GM18502 (cell line): Measurements from ENCODE around the gene MYO1E.
"Not testable (repeated sequence)": the region's sequence is repeated elsewhere in the genome, so short reads cannot be mapped to it uniquely, and the experiment has no call there.

Source experiments
- ATAC-seq: cut with Tn5 transposase; IDR thresholded peaks from one replicate; pipeline ENCODE4 v1.9.1; 2021; ENCODE audit warnings: mild to moderate bottlenecking; ENCODE audit not compliant: unreplicated experiment, poor library complexity

MYO1E gene

DNA sequence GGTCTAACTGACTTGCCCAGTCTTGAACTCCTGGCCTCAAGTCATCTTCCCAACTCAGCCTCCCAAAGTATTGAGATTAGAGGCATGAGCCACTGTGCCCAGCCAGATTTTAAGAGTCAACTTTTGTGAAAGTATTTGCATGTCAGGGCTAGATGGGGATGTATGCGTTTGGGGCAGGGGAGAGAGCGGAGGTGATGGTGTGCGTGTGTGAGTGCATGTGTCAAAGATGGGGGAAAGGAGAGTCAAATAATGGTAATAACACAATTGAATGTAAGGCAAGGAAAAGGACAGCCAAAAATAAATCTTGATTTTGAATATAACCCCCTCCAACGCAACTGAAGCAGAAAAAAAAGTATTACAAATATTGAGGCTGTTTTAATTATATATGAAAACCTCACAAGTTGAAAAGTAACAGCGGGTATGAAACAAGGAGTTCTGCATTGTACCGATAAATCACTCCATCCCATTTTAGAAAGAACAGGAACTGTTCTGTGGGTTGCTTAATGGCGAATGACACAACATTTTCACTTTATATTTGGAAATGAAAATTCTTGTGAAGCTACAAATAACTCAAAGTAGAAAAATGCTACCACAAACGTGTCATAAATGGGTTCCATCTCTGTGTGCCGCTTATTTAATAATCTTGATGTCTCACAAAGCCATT is 195.9 kb downstream of the MYO1E start:
- ATAC-seq = no peak

DNA sequence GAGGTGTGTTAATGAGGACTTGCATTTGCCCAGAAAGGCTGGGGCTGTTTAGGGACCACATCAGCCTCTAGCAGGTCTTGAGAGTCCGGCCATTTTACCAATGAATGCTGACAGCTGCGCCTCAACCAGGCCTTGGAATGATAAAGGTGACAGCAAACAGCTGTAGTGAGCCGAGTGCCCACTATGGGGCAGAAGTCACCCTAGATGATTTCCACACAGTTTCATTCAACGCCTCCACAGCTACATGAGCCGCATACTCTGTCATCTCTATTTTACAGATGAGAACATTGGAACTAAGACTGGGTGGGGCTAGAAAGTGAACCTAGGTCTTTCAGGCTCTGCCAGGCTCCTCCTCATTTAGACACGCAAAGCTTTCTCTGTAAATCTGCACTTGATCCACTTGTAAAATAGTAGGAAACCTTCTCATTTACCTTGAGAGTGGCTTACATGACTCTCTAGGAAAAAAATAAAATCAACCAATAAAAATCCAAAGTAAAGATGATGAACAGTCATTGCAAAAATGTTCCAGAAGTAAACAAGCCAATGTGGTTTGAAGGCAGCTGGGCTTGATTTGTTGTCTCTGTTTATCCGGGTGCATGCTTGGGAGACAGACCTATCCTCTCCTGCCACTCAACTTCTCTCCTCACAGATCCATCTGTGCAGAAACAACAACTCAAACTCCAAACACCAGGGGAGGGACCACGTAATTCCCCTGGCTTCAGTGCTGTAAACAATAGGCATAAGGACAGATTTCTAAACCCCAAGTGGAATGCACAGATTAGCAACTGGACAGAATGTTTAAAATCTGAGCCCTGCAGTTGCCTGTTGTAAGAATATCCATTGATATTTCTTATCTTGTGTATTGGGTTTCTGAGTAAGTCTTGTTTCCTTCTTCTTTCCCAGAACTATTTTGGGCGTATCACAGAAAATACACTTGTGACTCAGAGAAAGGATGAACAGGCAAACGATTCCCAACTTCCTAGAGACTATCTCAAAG is 197.5 kb downstream of the MYO1E start:
- ATAC-seq = no peak

DNA sequence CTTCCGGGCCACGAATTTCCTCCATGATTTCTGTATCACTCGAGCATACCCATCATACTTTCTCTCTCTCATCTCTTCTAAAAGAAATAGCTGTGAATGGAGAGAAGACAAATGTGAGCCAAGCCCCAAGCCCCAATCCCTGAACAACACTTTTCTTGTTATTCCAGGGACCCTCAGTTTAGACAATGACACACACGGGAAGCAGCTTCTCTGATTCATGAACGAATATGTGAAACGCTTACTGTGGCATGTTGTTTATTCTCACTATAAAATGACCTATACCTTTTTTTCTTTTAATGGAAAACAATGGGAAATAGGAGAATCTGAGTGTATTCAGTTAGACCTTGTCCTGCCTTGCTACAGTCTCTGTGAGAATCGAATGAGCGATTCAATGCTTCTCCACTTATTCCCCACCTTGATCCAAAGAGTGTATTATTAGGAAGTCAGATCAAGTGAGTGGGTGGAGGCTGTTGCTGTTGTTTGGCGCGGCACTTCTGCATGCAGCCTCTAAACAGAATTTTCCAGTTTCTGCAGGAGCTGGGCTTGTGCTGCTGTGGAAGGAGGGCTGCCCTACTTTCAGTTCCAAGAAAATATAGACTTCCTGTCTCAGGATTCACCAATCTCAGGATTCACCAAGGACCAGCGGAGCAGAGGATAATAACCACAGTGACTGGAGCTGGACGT is 198.4 kb downstream of the MYO1E start:
- no peak for ATAC-seq

DNA sequence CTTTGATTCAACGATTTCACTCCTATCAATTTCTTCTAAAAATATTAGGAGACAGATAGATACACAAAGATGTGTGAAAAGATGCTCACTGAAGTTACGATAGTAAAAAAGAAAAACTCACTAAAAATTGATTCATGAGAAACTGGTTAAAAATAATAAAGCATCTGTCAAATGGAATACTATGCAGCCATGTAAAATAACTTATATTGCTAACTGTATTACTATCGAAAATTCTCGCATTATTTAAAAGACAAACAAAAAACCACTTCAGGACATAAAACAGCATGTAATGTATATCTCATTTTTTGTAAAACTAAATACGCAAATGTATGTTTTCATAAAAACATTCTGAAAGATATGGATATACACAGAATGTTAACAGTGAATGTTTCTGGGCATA is 199.5 kb downstream of the MYO1E start:
- ATAC-seq = no peak

DNA sequence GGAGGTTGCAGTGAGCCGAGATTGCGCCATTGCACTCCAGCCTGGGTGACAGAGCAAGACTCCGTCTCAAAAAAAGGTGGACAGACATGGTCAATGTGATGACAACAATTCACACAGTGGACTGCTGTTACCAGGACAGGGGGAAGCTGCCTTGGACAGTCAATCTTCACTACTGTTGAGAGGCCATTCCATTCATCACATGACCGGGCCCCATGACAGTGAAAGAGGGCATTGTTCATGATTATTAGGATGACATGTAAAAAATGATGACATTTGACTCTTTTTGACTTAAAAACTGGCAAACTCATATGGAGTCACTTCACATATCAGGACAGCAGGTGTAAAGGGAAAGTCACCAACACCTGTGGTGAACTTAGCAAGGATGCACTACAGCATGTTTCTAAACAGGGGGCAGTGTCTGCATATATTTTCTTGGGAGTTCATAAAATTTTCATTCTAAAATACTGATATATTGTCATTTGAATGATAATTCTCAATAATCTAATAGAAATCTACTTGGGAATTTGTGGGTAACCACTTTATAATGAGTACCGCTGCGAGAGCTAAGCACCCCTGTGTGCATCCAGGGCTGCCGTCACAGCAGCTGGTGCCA is 200.3 kb downstream of the MYO1E start:
- no peak for ATAC-seq

DNA sequence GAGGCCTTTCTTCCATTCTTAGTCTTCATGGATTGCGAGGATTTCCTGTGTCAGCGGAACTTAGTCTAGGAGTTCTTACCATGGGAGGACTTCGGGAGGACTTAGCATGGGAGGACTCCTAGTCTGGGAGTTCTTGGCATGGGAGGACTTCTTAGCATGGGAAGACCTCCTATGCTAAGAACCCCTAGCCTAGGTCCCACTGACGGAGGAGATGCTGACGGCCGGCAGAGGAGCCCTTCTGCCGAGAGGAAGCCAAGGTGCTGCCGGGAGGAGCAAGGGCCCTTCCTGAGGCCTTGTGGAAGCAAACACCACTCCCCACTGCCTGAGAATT is 201.6 kb downstream of the MYO1E start:
- ATAC-seq = no peak

DNA sequence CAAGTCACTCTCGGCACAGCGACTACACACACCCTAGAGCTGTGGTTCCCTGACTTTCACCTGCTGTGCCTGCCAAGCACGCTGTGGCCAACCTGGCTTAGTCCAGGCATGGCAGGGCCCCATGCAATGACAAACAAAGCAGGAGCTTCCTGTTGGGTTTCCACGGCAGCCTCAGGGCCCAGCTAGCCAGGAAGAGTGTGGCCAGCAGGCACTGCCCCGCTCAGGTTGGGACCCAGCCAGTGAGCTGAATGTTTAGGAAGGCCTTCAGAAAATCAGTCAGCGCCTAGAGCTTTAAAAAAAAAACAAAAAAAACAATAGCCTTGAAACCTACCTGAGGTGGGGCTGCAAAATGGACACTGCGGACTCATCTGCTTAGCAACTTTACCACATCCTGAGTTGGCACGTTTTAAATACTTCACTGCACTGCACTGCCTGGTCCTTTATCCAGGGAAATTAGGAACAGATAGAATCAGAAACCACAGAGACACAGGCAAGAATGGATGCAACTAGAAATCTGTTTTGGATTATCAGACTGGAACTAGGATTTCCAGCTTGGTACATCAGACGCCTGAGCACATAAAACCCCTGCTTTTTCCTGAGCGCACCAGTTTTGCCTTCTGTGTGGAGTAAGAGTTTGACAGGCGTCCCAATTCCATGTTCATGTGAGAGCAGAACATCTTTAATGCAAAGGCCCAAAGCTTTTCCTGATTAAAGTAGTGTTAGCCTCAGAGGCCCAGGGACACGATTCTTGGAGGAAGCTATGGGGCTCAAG is 202.2 kb downstream of the MYO1E start:
- no peak for ATAC-seq

DNA sequence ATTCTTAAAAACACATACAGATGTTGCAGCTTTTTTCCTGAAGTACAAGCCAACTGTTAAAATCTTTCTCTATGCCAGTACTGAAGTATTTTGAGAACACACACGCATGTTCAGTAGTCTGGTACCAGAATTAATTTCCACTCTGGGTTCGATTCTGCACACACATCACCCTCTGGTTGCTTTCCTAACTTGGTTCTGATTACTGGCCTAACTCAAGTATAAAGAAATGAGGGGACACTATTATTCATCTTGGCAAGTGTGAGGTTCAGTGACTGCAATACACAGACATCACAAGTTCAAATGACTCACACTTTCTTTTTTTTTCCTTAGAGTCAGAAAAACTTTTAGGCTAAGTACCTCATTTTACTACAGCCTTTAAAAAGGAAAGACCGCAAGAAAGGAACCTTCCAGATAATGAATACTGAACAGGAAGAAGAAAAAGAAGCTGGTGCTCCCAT is 203.4 kb downstream of the MYO1E start:
- ATAC-seq = no peak

DNA sequence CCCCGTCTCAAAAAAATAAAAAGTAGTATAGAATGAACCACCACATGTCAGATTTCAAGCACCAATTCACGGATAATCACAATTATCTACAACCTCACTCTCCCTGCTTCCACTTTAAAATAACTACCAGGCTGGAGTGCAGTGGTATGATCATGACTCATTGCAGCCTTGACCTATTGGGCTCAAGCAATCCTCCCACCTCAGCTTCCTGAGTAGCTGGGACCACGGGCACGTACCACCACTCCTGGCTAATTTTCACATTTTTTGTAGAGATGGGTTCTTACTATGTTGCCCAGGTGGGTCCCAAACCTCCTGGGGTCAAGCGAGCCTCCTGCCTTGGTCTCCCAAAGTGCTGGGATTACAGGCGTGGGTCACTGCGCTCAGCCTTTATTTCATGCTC is 204.1 kb downstream of the MYO1E start:
- ATAC-seq = no peak

DNA sequence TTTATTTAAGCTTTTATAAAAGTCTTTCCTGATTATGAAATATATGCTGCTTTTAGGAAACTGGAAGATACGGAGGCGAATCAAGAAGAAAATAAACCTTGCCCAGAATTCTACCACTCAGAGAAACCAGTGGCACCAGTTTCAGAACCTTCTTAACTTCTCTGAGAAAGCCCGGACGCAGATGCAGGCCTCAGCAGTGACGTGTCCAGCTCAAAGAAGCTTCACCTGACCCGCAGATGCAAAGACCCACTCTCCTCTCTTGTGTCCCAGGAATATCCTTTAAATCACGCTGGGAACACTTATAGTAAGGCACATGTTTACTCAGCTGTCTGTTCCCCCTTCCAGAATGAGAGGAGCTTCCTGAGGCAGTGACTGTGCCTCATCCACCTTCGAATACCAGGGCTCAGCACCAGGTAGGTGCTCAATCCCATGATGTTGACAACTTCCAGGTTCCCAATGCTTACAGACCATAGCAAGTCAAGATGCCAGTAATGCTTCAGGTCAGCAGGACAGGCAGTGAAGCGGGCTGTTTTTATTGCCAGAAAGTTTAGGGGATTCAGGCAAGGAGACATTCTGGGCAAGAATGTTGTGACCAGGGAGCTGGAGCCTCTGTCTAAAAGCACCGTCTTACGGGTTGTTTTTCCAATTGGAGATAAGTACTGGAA is 205.9 kb downstream of the MYO1E start:
- ATAC-seq = no peak

DNA sequence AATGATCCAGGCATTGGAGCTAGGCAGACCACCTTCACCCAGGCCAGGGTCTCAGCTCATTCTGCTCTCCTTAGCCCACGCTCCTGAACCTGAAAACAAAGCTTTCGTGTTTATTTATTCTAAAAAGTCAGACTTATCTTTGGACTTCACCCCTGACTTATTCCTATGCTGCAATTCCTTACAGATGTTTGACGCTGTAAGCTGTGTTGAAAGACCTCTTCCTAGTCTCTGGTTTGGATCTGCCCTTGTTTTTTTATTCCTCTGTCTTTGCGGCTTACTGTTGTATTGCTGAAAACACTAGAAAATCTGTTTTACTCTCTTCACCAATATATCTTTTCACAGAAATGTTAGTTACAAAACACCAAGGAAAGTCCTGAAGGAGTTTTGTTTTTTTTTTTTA is 206.5 kb downstream of the MYO1E start:
- ATAC-seq = no peak

DNA sequence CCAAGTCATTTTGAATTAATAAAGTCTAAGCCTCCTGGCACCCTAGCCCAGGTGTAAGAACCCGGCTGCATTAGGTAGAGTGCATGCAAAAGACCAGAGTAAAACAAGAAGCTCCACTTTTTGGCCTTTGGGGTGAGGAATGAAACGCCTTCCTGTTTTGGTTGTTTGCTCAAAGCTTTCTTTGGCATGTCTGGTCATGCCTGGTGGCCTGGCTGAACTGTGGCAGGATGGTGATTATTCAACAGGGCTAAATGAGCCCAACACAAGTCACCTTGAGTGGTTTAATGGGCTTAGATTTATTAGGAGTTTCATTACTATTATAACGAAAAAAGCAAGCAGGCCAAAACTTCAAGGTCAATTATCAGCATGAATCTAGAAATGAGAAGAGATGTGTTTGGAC is 206.9 kb downstream of the MYO1E start:
- ATAC-seq = no peak

DNA sequence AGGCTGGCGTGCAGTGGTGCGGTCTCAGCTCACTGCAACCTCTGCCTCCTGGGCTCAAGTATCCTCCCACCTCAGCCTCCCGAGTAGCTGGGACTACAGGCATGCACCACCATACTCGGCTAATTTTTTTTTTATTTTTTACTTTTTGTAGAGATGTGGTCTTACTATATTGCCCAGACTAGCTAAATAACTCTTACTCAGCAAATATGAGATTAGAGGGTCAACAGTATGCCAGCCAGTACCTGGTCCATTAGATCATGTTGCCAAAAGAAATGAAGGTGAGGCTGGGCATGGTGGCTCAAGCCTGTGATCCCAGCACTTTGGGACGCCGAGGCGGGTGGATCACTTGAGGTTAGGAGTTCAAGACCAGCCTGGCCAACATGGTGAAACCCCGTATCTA is 210.6 kb downstream of the MYO1E start:
- not testable (repeated sequence) for ATAC-seq

DNA sequence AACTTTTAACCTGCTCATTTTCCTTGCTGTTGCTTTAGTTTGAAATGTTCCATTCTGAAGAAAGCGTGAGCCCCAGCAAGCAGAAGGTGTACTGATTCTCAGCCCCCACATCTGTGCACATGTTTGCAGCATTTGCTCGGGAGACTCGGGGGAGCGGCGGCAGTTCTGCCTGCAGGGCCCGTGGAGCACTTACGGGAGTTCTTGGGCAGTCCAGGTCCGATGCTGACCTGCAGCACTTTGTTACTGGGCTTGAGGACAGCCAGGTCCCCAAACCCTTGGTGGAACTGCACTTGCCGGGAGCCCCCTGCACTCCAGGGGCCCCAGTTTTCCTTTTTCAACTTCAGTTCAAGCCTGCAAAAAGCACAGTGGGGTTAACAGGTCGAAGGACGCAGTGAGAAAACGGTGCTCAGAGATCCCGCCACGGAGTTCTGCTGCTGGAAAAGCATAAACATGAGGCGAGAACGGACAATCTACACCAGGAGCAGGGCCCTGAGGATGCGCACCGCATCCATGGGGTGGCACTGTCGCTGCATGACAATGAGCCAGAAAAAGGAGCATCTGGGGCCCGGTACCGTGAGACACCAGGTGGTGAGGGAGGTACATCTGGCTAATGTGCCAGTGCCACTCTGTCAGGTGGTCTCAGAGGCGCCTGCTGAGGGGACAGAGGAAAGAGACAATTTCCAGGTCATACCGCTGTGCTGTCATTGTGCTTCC is 211.6 kb downstream of the MYO1E start:
- no peak for ATAC-seq

DNA sequence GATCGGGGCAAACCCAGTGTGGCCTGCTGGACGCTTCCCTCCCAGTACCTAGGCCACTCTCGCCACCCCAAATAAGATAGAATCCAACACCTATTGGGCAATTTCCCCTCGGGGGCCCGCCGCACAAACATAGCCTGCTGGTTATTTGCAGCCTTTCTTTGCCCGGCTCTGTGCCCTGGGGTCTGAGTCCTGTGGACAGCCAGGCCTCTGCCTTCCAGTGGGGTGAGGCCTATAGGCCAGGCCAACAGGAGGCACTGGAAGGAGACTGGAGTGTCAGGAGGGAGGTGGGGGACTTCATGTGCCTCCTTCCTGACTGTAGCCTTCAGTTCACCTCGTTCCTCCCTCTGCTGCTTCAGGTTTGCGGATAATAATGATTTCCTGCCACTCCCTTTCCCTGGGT is 213.5 kb downstream of the MYO1E start:
- ATAC-seq = no peak

DNA sequence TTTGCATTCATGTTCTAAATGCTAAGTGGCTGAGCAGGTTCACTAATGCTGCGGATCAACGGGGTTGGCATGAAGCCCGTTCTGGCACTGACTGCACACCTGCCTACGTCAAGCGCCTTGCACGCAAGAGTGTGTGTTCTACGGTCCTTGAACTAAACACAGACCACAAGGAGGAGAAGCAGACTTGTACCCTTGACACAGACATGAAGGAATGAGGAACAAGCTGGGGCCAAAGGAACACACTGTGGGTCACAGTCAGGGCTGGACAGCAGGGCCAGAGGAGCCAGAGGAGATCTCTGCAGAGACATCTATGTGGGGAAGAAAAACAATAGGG is 214.0 kb downstream of the MYO1E start:
- no peak for ATAC-seq

DNA sequence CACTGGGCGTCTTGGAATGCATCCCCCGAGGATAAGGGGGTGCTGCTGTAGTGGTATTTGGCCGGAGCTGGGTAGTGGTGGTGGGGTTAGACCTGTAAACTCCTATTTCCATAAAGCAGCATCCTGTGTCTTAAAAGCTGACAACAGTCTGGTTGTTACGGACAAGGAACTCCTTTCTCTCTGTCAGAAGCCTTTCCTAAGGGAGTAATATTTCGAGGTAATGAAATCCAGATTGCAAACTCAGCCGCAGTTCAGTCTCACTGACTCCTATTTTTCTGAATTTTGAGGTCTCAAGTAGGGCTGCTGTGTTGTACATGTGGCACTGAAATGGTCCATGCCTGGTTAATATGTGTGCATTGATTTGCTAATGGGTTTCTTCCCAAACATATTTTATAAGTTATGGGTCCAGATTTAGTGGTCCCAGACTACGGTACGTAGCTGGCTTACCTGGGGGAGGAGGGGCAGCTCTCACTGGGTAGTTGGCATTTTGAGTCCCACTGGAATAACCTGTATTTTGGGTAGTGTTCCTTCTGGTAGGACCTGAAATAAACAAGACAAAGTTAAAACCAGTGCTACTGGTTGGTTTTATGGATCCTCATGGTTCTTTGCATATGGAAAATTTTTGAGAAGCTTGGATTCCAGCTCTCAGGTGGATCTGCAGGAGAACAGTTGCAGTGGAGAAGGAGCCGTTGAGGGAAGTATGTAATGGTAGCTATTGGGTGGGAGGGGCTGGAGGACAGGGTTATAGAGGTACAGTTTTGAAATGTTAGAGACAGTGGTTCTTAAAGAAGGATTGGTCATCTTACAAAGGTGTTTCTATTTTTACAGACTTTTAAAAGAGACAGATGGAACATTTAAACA is 214.6 kb downstream of the MYO1E start:
- ATAC-seq = no peak

DNA sequence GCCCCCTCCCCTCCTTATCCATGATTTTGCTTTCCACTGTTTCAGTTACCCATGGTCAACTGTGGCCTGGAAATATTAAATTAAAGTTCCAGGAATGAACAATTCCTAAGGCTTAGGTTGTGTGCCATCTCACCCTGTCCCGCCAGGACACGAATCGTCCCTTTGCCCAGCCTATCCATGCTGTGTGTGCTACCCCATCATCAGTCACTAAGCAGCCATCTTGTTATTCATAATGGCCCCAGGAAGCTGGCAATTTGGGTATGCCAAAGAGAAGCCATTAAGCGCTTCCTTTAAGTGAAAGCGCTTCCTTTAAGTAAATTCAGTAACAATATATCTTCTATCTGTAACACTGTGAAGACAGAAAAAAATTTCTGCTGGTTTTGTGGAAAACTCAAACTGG is 215.3 kb downstream of the MYO1E start:
- ATAC-seq = no peak
